Endometrial microvascular endothelial cells (primary cell): ENCODE results near the gene SMC1B. TPM values are rescaled to one million over a fixed set of nuclear protein-coding genes. Genes with fewer than 3 reads are reported as not detected.
"Not testable (repeated sequence)": the region's sequence is repeated elsewhere in the genome, so short reads cannot be mapped to it uniquely, and the experiment has no call there.

ENCODE experiments used
- in situ Hi-C: cut with HindIII; loops from 2 replicates; pipeline ENCODE4 v1.10.0; 2017; ENCODE audit warnings: low sequenced_read_pairs, low pct_unique_long_range_greater_than_20kb; ENCODE audit errors: inconsistent ontology term
- total RNA-seq: library from RNA; depleted of rRNA; stranded (reverse); fragments of >200 nt; gene quantifications from one replicate; pipeline ENCODE4 v1.2.3, GENCODE V29; 2015; ENCODE audit errors: inconsistent ontology term

The SMC1B gene
- total RNA-seq, 1 donor from 2014 or later: not detected

GRCh38 chr22:45448431-45448830, 35.0 kb upstream of the SMC1B start:
- in situ Hi-C loops: no loop called here

- in situ Hi-C loops: not testable (repeated sequence)
These were observed 34.2 kb upstream of the SMC1B start for GRCh38 chr22:45447596-45447995.

- in situ Hi-C loops: no loop called here
These were observed 32.8 kb upstream of the SMC1B start for GRCh38 chr22:45446216-45446615.

GRCh38 chr22:45445031-45445710, 31.8 kb upstream of the SMC1B start:
- in situ Hi-C loops: no loop called here

- in situ Hi-C loops: no loop called here
These were observed 30.8 kb upstream of the SMC1B start for GRCh38 chr22:45444168-45444567.

- in situ Hi-C loops: no loop called here
These were observed 28.7 kb upstream of the SMC1B start for GRCh38 chr22:45442116-45442515.

- in situ Hi-C loops: no loop called here
These were observed 27.7 kb upstream of the SMC1B start for GRCh38 chr22:45441138-45441537.

- in situ Hi-C loops: not testable (repeated sequence)
These were observed 27.3 kb upstream of the SMC1B start for GRCh38 chr22:45440688-45441087.

- in situ Hi-C loops: no loop called here
These were observed 24.9 kb upstream of the SMC1B start for GRCh38 chr22:45438336-45438735.

- in situ Hi-C loops: not testable (repeated sequence)
These were observed 23.6 kb upstream of the SMC1B start for GRCh38 chr22:45436871-45437517.

- in situ Hi-C loops: no loop called here
These were observed 22.2 kb upstream of the SMC1B start for GRCh38 chr22:45435544-45436139.

- in situ Hi-C loops: no loop called here
These were observed 21.6 kb upstream of the SMC1B start for GRCh38 chr22:45434981-45435380.

- in situ Hi-C loops: no loop called here
These were observed 17.5 kb upstream of the SMC1B start for GRCh38 chr22:45430871-45431270.

- in situ Hi-C loops: no loop called here
These were observed 16.8 kb upstream of the SMC1B start for GRCh38 chr22:45429981-45430775.

- in situ Hi-C loops: no loop called here
These were observed 16.0 kb upstream of the SMC1B start for GRCh38 chr22:45429424-45429823.

GRCh38 chr22:45428391-45429385, 15.3 kb upstream of the SMC1B start:
- in situ Hi-C loops: no loop called here

GRCh38 chr22:45427114-45427513, 13.7 kb upstream of the SMC1B start:
- in situ Hi-C loops: no loop called here

GRCh38 chr22:45426387-45426786, 13.0 kb upstream of the SMC1B start:
- in situ Hi-C loops: no loop called here
